MM.1S (cell line): ENCODE results near the gene KCNQ1.

Experiments used
- CTCF ChIP-seq: fragments of 300-600 bp; sonication (generic); IDR thresholded peaks from 2 replicates; pipeline ENCODE4 v1.5.1; 2016; ENCODE audit warnings: antibody characterized with exemption, low read length, mixed read lengths
- EZH2phosphoT487 ChIP-seq: fragments of 300-600 bp; sonication (generic); IDR thresholded peaks from 2 replicates; pipeline ENCODE4 v1.6.1; 2018; ENCODE audit warnings: antibody characterized with exemption, low read length

GRCh38 chr11:2717561-2718325, 272.9 kb downstream of the KCNQ1 start:
- TF ChIP-seq CTCF, result no peak
- TF ChIP-seq EZH2phosphoT487, result no peak
